GM12872 (cell line): ENCODE measurements around the gene BEND7.

Experiments used
- TF ChIP-seq, protein P1 (sequence below): IDR thresholded peaks from 3 replicates; pipeline ENCODE4 v1.5.1; 2011; ENCODE audit warnings: low read depth, mild to moderate bottlenecking, low read length, moderate library complexity; ENCODE audit not compliant: insufficient read depth

BEND7 gene

DNA sequence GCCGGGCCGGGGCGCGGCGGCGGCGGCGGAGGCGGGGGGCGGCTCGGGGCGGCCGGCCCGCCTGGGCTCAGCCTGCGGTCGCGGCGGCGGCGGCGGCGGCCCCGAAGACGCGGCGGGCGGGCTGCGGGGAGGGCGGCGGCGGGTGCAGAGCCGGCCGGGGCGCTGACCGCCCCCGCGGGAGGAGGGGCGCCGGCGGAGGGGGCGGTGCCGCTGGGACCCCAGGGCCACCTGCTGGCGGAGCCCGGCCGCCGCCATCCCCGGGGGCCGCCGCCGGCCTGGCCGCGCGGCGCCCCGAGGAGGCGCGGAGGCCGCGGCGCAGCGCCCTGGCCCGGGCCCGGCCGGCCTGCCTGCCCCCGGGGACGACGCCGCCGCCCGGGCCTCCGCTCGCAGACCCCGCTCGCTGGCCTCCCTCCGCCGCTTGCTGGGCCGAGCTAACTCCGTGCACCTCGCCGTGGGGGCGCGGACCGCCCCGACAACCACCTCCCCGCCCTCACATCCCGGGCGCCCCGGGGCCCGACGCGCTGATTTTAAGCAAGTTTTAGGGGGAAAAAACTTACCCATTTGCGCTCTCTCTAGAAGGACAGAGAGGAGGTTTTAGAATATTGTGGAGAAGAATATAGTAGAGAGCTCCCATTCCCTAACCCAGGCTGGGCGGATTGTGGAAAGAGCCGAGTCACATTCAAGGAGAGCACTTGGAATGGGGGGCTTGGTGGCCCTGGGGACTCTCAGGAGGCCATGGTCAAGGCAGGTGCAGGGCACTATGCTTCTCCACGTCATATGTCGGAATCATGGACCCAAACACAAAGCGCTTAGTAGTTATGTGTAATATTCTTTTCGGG is at the start of gene BEND7:
Gene BEND7 (minus strand): TSS at position 140 of the 839 bp plus-strand sequence. CDS start 481 bp downstream, outside the sequence.
- TF ChIP-seq, protein P1, sequence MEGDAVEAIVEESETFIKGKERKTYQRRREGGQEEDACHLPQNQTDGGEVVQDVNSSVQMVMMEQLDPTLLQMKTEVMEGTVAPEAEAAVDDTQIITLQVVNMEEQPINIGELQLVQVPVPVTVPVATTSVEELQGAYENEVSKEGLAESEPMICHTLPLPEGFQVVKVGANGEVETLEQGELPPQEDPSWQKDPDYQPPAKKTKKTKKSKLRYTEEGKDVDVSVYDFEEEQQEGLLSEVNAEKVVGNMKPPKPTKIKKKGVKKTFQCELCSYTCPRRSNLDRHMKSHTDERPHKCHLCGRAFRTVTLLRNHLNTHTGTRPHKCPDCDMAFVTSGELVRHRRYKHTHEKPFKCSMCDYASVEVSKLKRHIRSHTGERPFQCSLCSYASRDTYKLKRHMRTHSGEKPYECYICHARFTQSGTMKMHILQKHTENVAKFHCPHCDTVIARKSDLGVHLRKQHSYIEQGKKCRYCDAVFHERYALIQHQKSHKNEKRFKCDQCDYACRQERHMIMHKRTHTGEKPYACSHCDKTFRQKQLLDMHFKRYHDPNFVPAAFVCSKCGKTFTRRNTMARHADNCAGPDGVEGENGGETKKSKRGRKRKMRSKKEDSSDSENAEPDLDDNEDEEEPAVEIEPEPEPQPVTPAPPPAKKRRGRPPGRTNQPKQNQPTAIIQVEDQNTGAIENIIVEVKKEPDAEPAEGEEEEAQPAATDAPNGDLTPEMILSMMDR: no peak

DNA sequence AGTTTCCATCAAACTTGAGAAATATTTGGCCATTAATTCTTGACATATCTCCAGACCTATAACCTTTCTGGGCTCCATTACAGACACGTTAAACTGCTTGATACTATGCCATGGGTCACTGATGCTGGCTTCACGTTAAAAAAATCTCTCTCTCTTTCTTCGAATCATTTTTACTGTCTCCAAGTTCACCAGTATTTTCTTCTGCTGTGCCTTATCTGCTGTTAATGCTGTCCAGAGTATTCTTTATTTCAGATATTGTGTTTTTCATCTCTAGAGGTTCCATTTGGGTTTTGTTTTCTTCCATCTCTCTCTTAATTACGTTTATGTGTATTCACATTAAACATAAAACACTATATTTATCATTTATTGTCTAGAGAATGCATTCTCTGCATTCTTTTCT is 45.1 kb upstream of the BEND7 start:
- TF ChIP-seq, protein P1: no peak

DNA sequence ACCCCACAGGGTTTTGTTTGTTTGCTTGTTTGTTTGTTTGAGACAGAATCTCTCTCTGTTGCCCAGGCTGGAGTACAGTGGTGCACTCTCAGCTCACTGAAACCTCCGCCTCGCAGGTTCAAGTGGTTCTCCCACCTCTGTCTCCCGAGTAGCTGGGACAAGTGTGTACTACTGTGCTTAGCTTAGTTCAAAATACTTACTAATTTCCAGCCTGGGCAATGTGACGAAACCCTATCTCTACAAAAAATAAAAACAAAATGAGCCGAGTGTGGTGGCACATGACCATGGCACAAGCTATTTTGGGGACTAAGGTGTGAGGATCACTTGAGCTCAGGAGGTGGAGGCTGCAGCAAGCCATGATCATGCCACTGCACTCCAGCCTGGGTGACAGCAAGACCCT is 42.7 kb upstream of the BEND7 start:
- TF ChIP-seq, protein P1: no peak

- TF ChIP-seq, protein P1: no peak
These were observed 38.2 kb upstream of the BEND7 start for GRCh38 chr10:13567030-13567429.

DNA sequence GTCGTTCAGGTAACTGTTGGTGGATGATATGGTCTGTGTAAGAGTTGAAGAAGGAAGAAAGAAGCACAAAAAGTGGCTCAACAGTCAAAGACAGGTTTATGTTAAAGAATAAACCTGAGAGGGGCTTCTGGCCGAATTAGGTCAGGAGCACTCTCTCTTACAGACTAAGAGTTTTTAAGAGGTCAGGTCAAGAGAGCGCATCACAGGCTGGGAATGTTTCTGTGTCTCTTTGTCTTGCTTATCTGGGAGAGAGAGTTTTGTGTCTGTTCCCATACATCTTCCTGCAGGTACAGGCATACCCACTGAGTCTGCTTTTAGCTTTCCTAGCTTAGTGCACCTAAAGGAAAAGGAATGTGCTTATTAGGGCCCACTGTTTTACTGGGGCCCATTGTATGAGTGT is 35.8 kb upstream of the BEND7 start:
- TF ChIP-seq, protein P1: no peak

DNA sequence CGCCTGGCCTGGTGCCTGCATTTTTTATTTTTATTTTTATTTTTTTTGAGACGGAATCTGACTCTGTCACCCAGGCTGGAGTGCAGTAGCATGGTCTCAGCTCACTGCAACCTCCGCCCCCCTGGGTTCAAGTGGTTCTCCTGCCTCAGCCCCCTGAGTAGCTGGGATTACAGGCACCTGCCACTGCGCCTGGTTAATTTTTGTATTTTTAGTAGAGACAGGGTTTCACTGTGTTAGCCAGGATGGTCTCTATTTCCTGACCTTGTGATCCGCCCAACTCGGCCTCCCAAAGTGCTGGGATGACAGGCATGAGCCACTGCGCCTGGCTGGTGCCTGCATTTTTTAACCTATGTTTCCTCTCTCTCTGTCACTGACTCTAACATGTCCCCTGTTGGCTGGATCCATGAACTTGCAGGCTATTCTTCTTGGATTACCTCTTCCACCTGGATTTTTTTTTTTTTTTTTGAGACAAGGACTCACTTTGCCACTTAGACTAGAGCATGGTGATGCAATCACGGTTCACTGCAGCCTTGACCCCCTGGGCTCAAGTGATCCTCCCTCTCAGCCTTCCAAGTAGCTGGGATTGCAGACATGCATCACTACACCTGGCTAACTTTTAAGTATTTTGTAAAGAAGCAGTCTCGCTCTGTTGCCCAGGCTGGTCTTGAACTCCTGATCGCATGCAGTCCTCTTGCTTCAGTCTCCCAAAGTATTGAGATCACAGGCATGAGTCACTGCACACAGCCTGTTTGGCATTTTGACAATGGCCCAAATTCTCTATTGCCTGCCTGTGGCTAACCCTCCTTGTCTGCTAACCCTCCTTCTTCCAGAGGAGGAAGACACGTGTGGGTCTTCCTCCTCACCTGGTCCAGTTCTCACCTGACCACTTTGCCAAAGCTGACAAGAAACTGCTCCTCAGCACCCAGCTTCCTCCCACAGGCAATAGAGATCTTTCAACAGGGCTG is 34.9 kb upstream of the BEND7 start:
- TF ChIP-seq, protein P1: no peak

- TF ChIP-seq, protein P1: no peak
These were observed 31.8 kb upstream of the BEND7 start for GRCh38 chr10:13560597-13560996.
